Body of pancreas (tissue), 4 donors: Measurements from ENCODE around the gene HTRA2. TPM values are rescaled to one million over a fixed set of nuclear protein-coding genes. Genes with fewer than 3 reads are reported as not detected.

Source experiments
- ATAC-seq: fragments of 150-250 bp; one replicate; pipeline ENCODE4 v1.9.1; 2016
- DNase-seq, 4 donors: peaks; one replicate each; pipeline ENCODE4 v3.0.0-alpha.2; 2019
- H3K27ac ChIP-seq, 4 donors: fragments of 200-600 bp; sonication (generic); 1 replicate in 3 of 4; 2 replicates in 1 of 4; pipeline versions ENCODE4 v1.5.1 to v1.6.1; 2016 to 2019; ENCODE audit warnings: mild to moderate bottlenecking in 1 of 4, mixed read lengths in 1 of 4, moderate library complexity in 1 of 4
- H3K27me3 ChIP-seq, 2 donors: fragments of 200-600 bp; sonication (generic); one replicate each; pipeline ENCODE4 v1.6.0; 2016; ENCODE audit warnings: mild to moderate bottlenecking in 1 of 2
- H3K36me3 ChIP-seq, 2 donors: fragments of 200-600 bp; sonication (generic); replicated peaks in 1 of 2; 2 replicates each; pipeline ENCODE4 v1.5.1; 2016; ENCODE audit warnings: low read depth in 2 of 2; ENCODE audit not compliant: insufficient read depth in 1 of 2
- H3K4me1 ChIP-seq: fragments of 200-600 bp; sonication (generic); one replicate; pipeline ENCODE4 v1.6.0; 2016
- H3K4me3 ChIP-seq, 2 donors: fragments of 200-600 bp; sonication (generic); 1 replicate in 1 of 2; 2 replicates in 1 of 2; pipeline ENCODE4 v1.5.1; 2016 to 2019
- H3K9me3 ChIP-seq, 3 donors: fragments of 200-600 bp; sonication (generic); 1 replicate in 2 of 3; 2 replicates in 1 of 3; pipeline ENCODE4 v1.5.1; 2016
- POLR2A ChIP-seq, 3 donors: fragments of 450-650 bp; IDR thresholded peaks; one replicate each; pipeline ENCODE4 v1.6.1; 2016; ENCODE audit warnings: antibody characterized with exemption in 3 of 3, mild to moderate bottlenecking in 2 of 3
- WGBS, 2 donors: methylation state at CpG; one replicate each; pipeline ENCODE4 v1.1.5; 2017; 5-methylcytosine and 5-hydroxymethylcytosine counted together
- intact Hi-C: fragments of 100-400 bp; cut with DNase I; formaldehyde crosslinking; loops from one replicate; pipeline ENCODE4 v1.15.1; 2023
- total RNA-seq, 2 donors: library from RNA; depleted of rRNA; stranded (reverse); fragments of >200 nt; gene quantifications; one replicate each; pipeline ENCODE4 v1.1.0, GENCODE V29; 2016
- TF ChIP-seq, protein P1 (sequence below), 7 experiments: fragments of 450-650 bp in 4 of 7; fragments of 200-600 bp in 3 of 7; sonication (generic) in 3 of 7; IDR thresholded peaks; one replicate each; pipeline ENCODE4 v1.5.1; 2016 to 2019; ENCODE audit warnings: antibody characterized with exemption in 7 of 7

HTRA2 gene
- total RNA-seq, 2 donors from 2014 or later, result 14.3 to 14.5 TPM

DNA sequence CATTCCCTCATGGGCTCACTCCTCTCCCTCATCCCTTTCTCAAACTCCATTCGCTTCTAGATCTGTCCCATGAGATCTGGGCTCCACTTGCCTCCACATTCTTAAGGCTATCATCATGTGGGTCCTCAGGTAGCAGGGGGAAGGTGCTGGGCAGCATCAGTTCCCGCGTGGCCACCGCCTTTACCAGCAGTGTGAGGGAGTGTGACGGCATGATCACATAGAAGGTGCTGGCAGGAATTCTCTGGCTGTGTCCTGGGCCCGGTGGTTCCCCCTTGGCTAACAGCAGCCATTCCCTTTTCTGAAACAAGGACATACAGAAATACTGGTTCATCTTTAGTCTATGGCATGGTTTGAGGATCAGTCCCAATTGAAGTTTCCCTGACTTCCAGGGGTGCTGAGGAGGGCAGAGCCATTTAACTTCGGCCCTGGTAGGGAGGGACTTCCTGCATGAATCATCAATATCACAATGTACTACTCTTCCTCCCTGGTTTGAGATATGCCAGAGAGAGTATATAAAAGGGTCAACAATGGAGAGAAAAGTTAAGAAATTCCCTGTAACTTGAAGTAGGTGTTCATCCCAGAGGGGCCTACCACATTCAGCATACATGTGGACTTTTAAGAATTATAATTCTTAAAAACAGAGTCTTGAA is 32.5 kb downstream of the HTRA2 start:
- no peaks in the 10 kb centered on the region for H3K9me3 ChIP-seq
- no peaks in the 10 kb centered on the region for H3K36me3 ChIP-seq
- no peaks in the 10 kb centered on the region for H3K4me1 ChIP-seq
- intact Hi-C loops, result no loop called here
- H3K4me3 ChIP-seq, result no peak overlapping the region
- WGBS, 2 donors, result 66 to 80% methylated on average over 7 of the region's 7 CpGs
- DNase-seq (no peak), ATAC-seq (no peak)
- no peak for TF ChIP-seq POLR2A (IDR thresholded peaks at IDR 0.05)
- TF ChIP-seq, protein P1, sequence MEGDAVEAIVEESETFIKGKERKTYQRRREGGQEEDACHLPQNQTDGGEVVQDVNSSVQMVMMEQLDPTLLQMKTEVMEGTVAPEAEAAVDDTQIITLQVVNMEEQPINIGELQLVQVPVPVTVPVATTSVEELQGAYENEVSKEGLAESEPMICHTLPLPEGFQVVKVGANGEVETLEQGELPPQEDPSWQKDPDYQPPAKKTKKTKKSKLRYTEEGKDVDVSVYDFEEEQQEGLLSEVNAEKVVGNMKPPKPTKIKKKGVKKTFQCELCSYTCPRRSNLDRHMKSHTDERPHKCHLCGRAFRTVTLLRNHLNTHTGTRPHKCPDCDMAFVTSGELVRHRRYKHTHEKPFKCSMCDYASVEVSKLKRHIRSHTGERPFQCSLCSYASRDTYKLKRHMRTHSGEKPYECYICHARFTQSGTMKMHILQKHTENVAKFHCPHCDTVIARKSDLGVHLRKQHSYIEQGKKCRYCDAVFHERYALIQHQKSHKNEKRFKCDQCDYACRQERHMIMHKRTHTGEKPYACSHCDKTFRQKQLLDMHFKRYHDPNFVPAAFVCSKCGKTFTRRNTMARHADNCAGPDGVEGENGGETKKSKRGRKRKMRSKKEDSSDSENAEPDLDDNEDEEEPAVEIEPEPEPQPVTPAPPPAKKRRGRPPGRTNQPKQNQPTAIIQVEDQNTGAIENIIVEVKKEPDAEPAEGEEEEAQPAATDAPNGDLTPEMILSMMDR (IDR thresholded peaks at IDR 0.05), result no peak
- H3K27me3 ChIP-seq, result no peaks in the 10 kb centered on the region
- H3K27ac ChIP-seq, result no peak overlapping the region

DNA sequence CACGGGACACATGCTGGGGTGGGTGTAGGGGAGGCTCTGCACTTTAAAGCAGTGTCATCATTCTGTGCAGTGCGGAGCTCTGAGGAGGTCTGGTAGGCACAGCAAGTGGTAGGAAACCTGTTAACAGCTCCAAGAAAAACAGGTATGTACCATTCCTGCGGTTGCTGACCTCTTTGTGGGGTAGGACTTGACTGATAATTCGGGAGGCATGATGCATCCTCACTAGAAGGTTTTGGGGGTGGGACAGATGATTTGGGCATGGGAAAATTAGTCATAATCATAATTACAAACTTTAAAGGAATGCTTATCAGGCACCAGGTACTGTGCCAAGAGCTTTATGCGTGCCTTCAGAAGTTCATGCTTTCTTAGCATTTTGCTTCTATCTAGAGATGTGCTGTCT is 34.5 kb downstream of the HTRA2 start:
- no peak for TF ChIP-seq POLR2A (IDR thresholded peaks at IDR 0.05)
- TF ChIP-seq, protein P1 (IDR thresholded peaks at IDR 0.05), result no peak
- H3K36me3 ChIP-seq, result no peaks in the 10 kb centered on the region
- H3K27ac ChIP-seq, result no peak overlapping the region
- no peaks in the 10 kb centered on the region for H3K9me3 ChIP-seq
- no peak for DNase-seq
- no peaks in the 10 kb centered on the region for H3K4me1 ChIP-seq
- H3K27me3 ChIP-seq, result no peaks in the 10 kb centered on the region
- ATAC-seq, result no peak
- no peak overlapping the region for H3K4me3 ChIP-seq
- WGBS, 2 donors, result 44 to 71% methylated on average over 5 of the region's 5 CpGs
- intact Hi-C loops, result no loop called here

DNA sequence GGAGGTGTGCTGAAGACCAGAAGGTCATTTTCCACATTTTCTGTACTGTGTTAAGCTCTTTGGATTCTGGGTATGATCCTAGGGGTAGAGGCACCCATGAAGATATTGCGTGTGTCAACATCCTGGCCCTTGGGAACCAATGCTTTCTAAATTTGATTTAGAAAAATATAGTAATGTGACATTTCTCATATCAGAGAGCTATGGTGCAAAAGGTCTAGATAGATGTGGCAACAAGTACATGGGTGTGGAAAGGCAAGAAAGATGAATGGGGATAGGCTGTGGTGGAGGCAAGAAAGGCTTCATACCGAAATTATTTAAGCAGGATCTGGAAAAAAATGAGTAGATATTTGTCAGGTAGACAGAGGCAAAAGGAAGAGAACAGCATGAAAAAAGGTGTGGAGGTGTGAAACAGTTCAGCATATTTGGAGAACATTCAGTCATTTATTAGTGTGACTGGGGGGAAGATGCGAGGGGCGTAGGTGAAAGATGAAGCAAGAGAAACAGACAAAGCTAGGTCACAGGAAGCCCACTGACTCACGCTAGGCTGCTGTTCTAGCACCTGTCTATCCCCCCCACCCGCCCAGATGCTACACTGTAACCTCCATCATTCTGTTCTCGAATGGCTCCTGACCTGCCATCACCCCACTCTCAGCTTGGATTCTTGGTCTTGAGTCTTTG is 36.5 kb downstream of the HTRA2 start:
- H3K27me3 ChIP-seq, result no peaks in the 10 kb centered on the region
- WGBS, 2 donors, result 53 to 57% methylated on average over 7 of the region's 7 CpGs
- H3K4me3 ChIP-seq, result no peak overlapping the region
- H3K27ac ChIP-seq, result no peak overlapping the region
- TF ChIP-seq, protein P1 (IDR thresholded peaks at IDR 0.05), result no peak
- H3K9me3 ChIP-seq, result no peaks in the 10 kb centered on the region
- DNase-seq (no peak), ATAC-seq (no peak)
- intact Hi-C loops, result no loop called here
- H3K36me3 ChIP-seq, result no peaks in the 10 kb centered on the region
- H3K4me1 ChIP-seq, result no peaks in the 10 kb centered on the region

DNA sequence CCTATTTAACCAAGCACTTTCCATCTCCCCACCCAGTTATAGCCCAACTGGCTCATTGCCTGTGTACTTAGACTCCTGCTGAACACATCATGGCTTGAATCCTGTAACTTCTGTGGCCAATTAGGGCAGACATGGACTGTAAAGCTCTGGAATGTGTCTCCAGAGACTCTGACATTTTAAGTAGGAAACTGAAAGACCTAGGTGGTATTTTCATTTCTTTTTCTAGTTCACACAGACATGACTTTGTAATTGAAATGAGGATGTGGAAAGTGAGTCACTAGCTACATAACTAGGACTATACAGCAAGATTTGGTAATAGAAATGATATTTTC is 37.0 kb downstream of the HTRA2 start:
- H3K4me1 ChIP-seq, result no peaks in the 10 kb centered on the region
- intact Hi-C loops, result no loop called here
- no peaks in the 10 kb centered on the region for H3K9me3 ChIP-seq
- H3K4me3 ChIP-seq, result no peak overlapping the region
- H3K27ac ChIP-seq, result no peak overlapping the region
- no peak for DNase-seq
- no peak for ATAC-seq
- no peaks in the 10 kb centered on the region for H3K27me3 ChIP-seq
- no peaks in the 10 kb centered on the region for H3K36me3 ChIP-seq
- TF ChIP-seq, protein P1 (IDR thresholded peaks at IDR 0.05), result no peak
- TF ChIP-seq POLR2A (IDR thresholded peaks at IDR 0.05), result no peak

DNA sequence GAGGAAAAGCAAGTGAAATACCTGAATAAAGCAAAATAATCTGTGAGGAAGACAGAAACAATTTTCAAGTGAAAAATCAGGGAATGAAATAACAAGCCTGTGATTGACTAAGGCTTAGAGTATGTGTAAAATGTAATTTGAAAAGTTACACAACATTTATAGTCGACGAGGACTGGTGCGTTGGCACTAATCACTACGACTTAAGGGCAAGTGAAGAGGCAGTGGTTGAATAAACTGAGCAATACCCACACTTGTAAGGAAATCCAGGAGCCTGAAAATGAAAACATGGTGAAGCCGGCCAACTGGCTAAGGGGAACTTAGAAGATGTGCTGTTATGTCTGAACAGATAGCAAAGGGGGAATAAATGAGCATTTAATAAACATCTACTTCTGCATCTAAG is 38.1 kb downstream of the HTRA2 start:
- Histone ChIP-seq H3K4me3 (no peak overlapping the region), H3K4me1 (no peaks in the 10 kb centered on the region), H3K36me3 (no peaks in the 10 kb centered on the region), H3K27me3 (no peaks in the 10 kb centered on the region), H3K9me3 (no peaks in the 10 kb centered on the region), H3K27ac (no peak overlapping the region)
- intact Hi-C loops, result no loop called here
- ATAC-seq (no peak), DNase-seq (no peak)
- WGBS, 2 donors, result 56 to 70% methylated on average over 5 of the region's 5 CpGs
- TF ChIP-seq POLR2A (IDR thresholded peaks at IDR 0.05), result no peak
- TF ChIP-seq, protein P1 (IDR thresholded peaks at IDR 0.05), result no peak
